Adrenal gland (tissue), 5 donors: ENCODE measurements around the gene AKAP17A.

Experiments used
- POLR2A ChIP-seq, 2 donors: fragments of 450-650 bp; IDR thresholded peaks; one replicate each; pipeline ENCODE4 v1.6.1; 2017; ENCODE audit warnings: antibody characterized with exemption in 2 of 2, mild to moderate bottlenecking in 2 of 2, moderate library complexity in 1 of 2
- TF ChIP-seq, protein P1 (sequence below), 6 experiments: fragments of 450-650 bp in 4 of 6; fragments of 200-600 bp in 2 of 6; sonication (generic) in 1 of 6; IDR thresholded peaks; 1 replicate in 5 of 6; 2 replicates in 1 of 6; pipeline versions ENCODE4 v1.5.1 to v1.8.0; 2016 to 2021; ENCODE audit warnings: antibody characterized with exemption in 6 of 6, mild to moderate bottlenecking in 2 of 6, moderate library complexity in 1 of 6
- donor health status: DM: no; HTN: no; CAD: no.

DNA sequence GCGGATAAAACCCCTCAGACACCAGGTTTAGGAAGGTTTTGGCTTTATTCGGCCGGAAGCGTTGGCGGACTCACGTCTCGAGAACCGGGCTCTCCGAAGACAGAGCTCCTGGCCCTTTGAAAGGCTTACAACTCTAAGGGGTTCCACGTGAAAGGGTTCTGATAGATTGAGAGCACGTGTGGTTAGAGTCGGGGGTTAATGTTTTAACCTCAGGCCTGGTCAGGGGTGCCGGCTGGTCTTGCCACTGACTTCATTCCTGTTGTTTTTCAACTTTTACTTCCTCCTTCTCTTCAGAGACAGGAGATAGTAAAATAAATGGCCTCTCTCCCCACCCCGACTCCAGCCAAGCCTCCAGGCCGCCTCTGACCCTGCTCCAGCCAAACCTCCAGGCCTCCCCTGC is 18.8 kb downstream of the AKAP17A start:
- TF ChIP-seq, protein P1, sequence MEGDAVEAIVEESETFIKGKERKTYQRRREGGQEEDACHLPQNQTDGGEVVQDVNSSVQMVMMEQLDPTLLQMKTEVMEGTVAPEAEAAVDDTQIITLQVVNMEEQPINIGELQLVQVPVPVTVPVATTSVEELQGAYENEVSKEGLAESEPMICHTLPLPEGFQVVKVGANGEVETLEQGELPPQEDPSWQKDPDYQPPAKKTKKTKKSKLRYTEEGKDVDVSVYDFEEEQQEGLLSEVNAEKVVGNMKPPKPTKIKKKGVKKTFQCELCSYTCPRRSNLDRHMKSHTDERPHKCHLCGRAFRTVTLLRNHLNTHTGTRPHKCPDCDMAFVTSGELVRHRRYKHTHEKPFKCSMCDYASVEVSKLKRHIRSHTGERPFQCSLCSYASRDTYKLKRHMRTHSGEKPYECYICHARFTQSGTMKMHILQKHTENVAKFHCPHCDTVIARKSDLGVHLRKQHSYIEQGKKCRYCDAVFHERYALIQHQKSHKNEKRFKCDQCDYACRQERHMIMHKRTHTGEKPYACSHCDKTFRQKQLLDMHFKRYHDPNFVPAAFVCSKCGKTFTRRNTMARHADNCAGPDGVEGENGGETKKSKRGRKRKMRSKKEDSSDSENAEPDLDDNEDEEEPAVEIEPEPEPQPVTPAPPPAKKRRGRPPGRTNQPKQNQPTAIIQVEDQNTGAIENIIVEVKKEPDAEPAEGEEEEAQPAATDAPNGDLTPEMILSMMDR (IDR thresholded peaks at IDR 0.05), result no peak
- TF ChIP-seq POLR2A (IDR thresholded peaks at IDR 0.05), result no peak
